A673 (cell line): ENCODE results near the gene FOXQ1. TPM values are rescaled to one million over a fixed set of nuclear protein-coding genes. Genes with fewer than 3 reads are reported as not detected.

Source experiments
- BruUV-seq: library from RNA; stranded (reverse); fragments of 400-500 nt; replicated peaks from 2 replicates; lab custom pipeline; 2021; lab: Mats Ljungman, UMichigan
- CTCF ChIA-PET: fragments of 300-600 bp; sonication (Branson Sonifier 250); formaldehyde crosslinking; loops from one replicate; lab custom pipeline; 2022; ENCODE audit warnings: antibody characterized with exemption; lab: Charles Lee
- POLR2A ChIA-PET: fragments of 300-600 bp; sonication (Branson Sonifier 250); formaldehyde crosslinking; loops from one replicate; lab custom pipeline; 2022; ENCODE audit warnings: antibody characterized with exemption; ENCODE audit not compliant: low non-redundant PET; lab: Charles Lee
- DNase-seq: peaks from one replicate; pipeline ENCODE4 v3.0.0-alpha.2; 2015; ENCODE audit warnings: low spot score
- H3K27ac ChIP-seq: fragments of 200-600 bp; sonication (generic); 2 replicates; pipeline ENCODE4 v1.5.1; 2016; ENCODE audit warnings: mixed run types, low read depth, mild to moderate bottlenecking, mixed read lengths, antibody characterized with exemption, low read length; ENCODE audit not compliant: poor library complexity, severe bottlenecking
- H3K27me3 ChIP-seq: fragments of 200-600 bp; sonication (generic); replicated peaks from 2 replicates; pipeline ENCODE4 v1.6.1; 2017; ENCODE audit warnings: mixed run types, low read depth, mild to moderate bottlenecking, mixed read lengths, antibody characterized with exemption, low read length; ENCODE audit not compliant: insufficient read depth, poor library complexity
- H3K36me3 ChIP-seq: fragments of 200-600 bp; sonication (generic); 2 replicates; pipeline ENCODE4 v1.6.1; 2016; ENCODE audit warnings: mixed run types, mild to moderate bottlenecking, mixed read lengths, antibody characterized with exemption, low read length; ENCODE audit not compliant: insufficient read depth, poor library complexity, severe bottlenecking
- H3K4me1 ChIP-seq: fragments of 200-600 bp; sonication (generic); 2 replicates; pipeline ENCODE4 v1.6.1; 2017; ENCODE audit warnings: mixed run types, mild to moderate bottlenecking, mixed read lengths, antibody characterized with exemption, low read length; ENCODE audit not compliant: insufficient read depth, poor library complexity, severe bottlenecking
- H3K4me3 ChIP-seq: fragments of 200-600 bp; sonication (generic); 2 replicates; pipeline ENCODE4 v1.5.1; 2016; ENCODE audit warnings: low read depth, mixed run types, mild to moderate bottlenecking, mixed read lengths, low read length; ENCODE audit not compliant: poor library complexity, severe bottlenecking
- H3K9me3 ChIP-seq: fragments of 200-600 bp; sonication (generic); 2 replicates; pipeline ENCODE4 v1.6.1; 2016; ENCODE audit warnings: mixed run types, low read depth, mild to moderate bottlenecking, mixed read lengths, antibody characterized with exemption, low read length; ENCODE audit not compliant: poor library complexity, severe bottlenecking
- EZH2 ChIP-seq: fragments of 200-600 bp; sonication (generic); IDR thresholded peaks from 2 replicates; pipeline ENCODE4 v1.6.1; 2017; ENCODE audit warnings: borderline replicate concordance, low read depth, mild to moderate bottlenecking, mixed read lengths, antibody characterized with exemption, low read length; ENCODE audit not compliant: poor library complexity, severe bottlenecking
- intact Hi-C: fragments of 100-400 bp; cut with micrococcal nuclease; formaldehyde crosslinking; loops from one replicate; pipeline ENCODE4 v1.10.0; 2022; ENCODE audit not compliant: unreplicated experiment
- total RNA-seq: library from RNA; stranded (reverse); gene quantifications from 2 replicates; pipeline ENCODE4 v1.2.3, GENCODE V29; 2021
- TF ChIP-seq, protein P1 (sequence below): fragments of 300-800, 200-600 bp; sonication (generic); conservative IDR thresholded peaks from 2 replicates; pipeline ENCODE4 v1.5.1; 2017; ENCODE audit warnings: low read depth, mild to moderate bottlenecking, antibody characterized with exemption, low read length, moderate library complexity, mixed read lengths

The FOXQ1 gene
- total RNA-seq, 1 experiment from 2014 or later, result not detected

DNA sequence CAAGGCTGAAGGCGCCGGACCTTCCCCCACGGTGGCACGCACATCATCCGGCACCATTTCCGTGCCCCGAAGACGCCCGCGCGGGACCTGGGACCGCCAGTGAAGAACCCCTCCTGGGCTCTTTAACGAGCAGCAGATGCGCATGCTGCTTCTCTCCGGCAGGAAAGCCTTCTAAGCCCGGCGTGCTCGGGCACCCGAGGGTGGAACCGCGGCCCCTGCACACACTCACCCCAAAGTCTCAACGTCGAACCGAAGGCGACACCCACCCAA, 240 bp downstream of the FOXQ1 start:
- no peak for TF ChIP-seq EZH2
- TF ChIP-seq, protein P1, sequence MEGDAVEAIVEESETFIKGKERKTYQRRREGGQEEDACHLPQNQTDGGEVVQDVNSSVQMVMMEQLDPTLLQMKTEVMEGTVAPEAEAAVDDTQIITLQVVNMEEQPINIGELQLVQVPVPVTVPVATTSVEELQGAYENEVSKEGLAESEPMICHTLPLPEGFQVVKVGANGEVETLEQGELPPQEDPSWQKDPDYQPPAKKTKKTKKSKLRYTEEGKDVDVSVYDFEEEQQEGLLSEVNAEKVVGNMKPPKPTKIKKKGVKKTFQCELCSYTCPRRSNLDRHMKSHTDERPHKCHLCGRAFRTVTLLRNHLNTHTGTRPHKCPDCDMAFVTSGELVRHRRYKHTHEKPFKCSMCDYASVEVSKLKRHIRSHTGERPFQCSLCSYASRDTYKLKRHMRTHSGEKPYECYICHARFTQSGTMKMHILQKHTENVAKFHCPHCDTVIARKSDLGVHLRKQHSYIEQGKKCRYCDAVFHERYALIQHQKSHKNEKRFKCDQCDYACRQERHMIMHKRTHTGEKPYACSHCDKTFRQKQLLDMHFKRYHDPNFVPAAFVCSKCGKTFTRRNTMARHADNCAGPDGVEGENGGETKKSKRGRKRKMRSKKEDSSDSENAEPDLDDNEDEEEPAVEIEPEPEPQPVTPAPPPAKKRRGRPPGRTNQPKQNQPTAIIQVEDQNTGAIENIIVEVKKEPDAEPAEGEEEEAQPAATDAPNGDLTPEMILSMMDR, result no peak
- intact Hi-C loops, result no loop called here
- Histone ChIP-seq H3K4me3 (peak overlapping the region; percentile 25), H3K9me3 (no peaks in the 10 kb centered on the region), H3K4me1 (peaks cover 9% of the 10 kb centered on the region), H3K27me3 (peaks cover 88% of the 10 kb centered on the region), H3K36me3 (no peaks in the 10 kb centered on the region), H3K27ac (no peak overlapping the region)
- DNase-seq, result no peak
- ChIA-PET POLR2A (no interaction called here), CTCF (no interaction called here)
- BruUV-seq, result no TSS peak

DNA sequence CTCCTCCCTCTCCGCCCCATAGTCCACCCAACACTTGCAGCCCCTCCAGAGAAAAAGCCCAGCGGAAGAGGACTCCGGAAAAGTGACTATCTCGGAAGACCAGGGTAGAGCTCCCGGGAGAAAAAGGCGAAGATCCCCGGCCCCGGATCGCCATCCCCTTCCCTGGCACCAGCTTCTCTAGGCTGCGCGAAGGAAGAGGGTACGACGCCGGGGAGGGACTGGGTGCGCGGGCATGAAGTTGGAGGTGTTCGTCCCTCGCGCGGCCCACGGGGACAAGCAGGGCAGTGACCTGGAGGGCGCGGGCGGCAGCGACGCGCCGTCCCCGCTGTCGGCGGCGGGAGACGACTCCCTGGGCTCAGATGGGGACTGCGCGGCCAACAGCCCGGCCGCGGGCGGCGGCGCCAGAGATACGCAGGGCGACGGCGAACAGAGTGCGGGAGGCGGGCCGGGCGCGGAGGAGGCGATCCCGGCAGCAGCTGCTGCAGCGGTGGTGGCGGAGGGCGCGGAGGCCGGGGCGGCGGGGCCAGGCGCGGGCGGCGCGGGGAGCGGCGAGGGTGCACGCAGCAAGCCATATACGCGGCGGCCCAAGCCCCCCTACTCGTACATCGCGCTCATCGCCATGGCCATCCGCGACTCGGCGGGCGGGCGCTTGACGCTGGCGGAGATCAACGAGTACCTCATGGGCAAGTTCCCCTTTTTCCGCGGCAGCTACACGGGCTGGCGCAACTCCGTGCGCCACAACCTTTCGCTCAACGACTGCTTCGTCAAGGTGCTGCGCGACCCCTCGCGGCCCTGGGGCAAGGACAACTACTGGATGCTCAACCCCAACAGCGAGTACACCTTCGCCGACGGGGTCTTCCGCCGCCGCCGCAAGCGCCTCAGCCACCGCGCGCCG, 822 bp downstream of the FOXQ1 start:
- ChIA-PET POLR2A (no interaction called here), CTCF (no interaction called here)
- no peaks in the 10 kb centered on the region for H3K9me3 ChIP-seq
- peak overlapping the region; percentile 25 for H3K4me3 ChIP-seq
- no peak overlapping the region for H3K27ac ChIP-seq
- no peaks in the 10 kb centered on the region for H3K36me3 ChIP-seq
- peaks cover 9% of the 10 kb centered on the region for H3K4me1 ChIP-seq
- TF ChIP-seq, protein P1, result no peak
- TF ChIP-seq EZH2, result peak; percentile 94
- DNase-seq, result peak; percentile 29
- H3K27me3 ChIP-seq, result peaks cover 82% of the 10 kb centered on the region
- BruUV-seq, result no TSS peak
- intact Hi-C loops, result no loop called here

DNA sequence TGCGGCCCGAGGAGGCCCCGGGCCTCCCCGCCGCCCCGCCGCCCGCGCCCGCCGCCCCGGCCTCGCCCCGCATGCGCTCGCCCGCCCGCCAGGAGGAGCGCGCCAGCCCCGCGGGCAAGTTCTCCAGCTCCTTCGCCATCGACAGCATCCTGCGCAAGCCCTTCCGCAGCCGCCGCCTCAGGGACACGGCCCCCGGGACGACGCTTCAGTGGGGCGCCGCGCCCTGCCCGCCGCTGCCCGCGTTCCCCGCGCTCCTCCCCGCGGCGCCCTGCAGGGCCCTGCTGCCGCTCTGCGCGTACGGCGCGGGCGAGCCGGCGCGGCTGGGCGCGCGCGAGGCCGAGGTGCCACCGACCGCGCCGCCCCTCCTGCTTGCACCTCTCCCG, 1.5 kb downstream of the FOXQ1 start:
- Histone ChIP-seq H3K36me3 (no peaks in the 10 kb centered on the region), H3K9me3 (no peaks in the 10 kb centered on the region), H3K27ac (no peak overlapping the region), H3K27me3 (peaks cover 75% of the 10 kb centered on the region), H3K4me3 (no peak overlapping the region), H3K4me1 (peaks cover 9% of the 10 kb centered on the region)
- CTCF ChIA-PET, result no interaction called here
- POLR2A ChIA-PET, result no interaction called here
- TF ChIP-seq, protein P1, result no peak
- TF ChIP-seq EZH2, result no peak
- no TSS peak for BruUV-seq
- intact Hi-C loops, result no loop called here
- no peak for DNase-seq
